Measurements from ENCODE around the gene BATF3.

- no peak for TF ChIP-seq USF2 (IDR thresholded peaks at IDR 0.05)
- no peak for TF ChIP-seq MAZ (IDR thresholded peaks at IDR 0.05; ENCODE audit: borderline replicate concordance, low read depth, low read length)
- no peak for TF ChIP-seq EP300 (IDR thresholded peaks at IDR 0.05)
- TF ChIP-seq, protein P1, sequence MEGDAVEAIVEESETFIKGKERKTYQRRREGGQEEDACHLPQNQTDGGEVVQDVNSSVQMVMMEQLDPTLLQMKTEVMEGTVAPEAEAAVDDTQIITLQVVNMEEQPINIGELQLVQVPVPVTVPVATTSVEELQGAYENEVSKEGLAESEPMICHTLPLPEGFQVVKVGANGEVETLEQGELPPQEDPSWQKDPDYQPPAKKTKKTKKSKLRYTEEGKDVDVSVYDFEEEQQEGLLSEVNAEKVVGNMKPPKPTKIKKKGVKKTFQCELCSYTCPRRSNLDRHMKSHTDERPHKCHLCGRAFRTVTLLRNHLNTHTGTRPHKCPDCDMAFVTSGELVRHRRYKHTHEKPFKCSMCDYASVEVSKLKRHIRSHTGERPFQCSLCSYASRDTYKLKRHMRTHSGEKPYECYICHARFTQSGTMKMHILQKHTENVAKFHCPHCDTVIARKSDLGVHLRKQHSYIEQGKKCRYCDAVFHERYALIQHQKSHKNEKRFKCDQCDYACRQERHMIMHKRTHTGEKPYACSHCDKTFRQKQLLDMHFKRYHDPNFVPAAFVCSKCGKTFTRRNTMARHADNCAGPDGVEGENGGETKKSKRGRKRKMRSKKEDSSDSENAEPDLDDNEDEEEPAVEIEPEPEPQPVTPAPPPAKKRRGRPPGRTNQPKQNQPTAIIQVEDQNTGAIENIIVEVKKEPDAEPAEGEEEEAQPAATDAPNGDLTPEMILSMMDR (IDR thresholded peaks at IDR 0.05) = no peak
- no peak for TF ChIP-seq SMC3 (IDR thresholded peaks at IDR 0.05)
- no peak for TF ChIP-seq POLR2A (IDR thresholded peaks at IDR 0.05; ENCODE audit: low read length)
- no peak for TF ChIP-seq FOSL2 (IDR thresholded peaks at IDR 0.05)
- no peak for TF ChIP-seq FOSL2 (CRISPR knock-in tag; IDR thresholded peaks at IDR 0.05)
- TF ChIP-seq, protein P2, sequence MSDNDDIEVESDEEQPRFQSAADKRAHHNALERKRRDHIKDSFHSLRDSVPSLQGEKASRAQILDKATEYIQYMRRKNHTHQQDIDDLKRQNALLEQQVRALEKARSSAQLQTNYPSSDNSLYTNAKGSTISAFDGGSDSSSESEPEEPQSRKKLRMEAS (IDR thresholded peaks at IDR 0.05) = no peak
- TF ChIP-seq RAD21 (conservative IDR thresholded peaks at IDR 0.05 in 1 of 2, IDR thresholded peaks at IDR 0.05 in 1 of 2) = no peak
- TF ChIP-seq HOXA7 (CRISPR knock-in tag; IDR thresholded peaks at IDR 0.05) = no peak
- TF ChIP-seq TP53 (CRISPR knock-in tag; IDR thresholded peaks at IDR 0.05) = no peak
These were observed 11.1 kb downstream of the BATF3 start for GRCh38 chr1:212688341-212689047.
